HEK293 (cell line): ENCODE data around the gene MYLK2.
"Not testable (repeated sequence)": the region's sequence is repeated elsewhere in the genome, so short reads cannot be mapped to it uniquely, and the experiment has no call there.

Source experiments
- CTCF ChIA-PET: fragments of 350-600 bp; formaldehyde crosslinking; extraction: SDS; loops from one replicate; lab custom pipeline; 2021; ENCODE audit warnings: antibody characterized with exemption; lab: Yijun Ruan, JAX
- POLR2A ChIA-PET: fragments of 300-600 bp; formaldehyde crosslinking; extraction: SDS; loops from one replicate; lab custom pipeline; 2020; ENCODE audit warnings: antibody characterized with exemption, inconsistent platforms; lab: Yijun Ruan, JAX
- H3K27ac ChIP-seq: fragments of 200-500 bp; sonication (Bioruptor generic); 2 replicates; pipeline ENCODE4 v1.5.1; 2014; ENCODE audit warnings: low read depth, low read length, control low read depth, inconsistent platforms; ENCODE audit errors: extremely low read depth
- H3K36me3 ChIP-seq, 2 experiments: fragments of 200-500 bp in 1 of 2; sonication (Bioruptor generic) in 1 of 2; 1 replicate in 1 of 2; 2 replicates in 1 of 2; pipeline ENCODE4 v1.5.1; 2014 to 2017; ENCODE audit warnings: inconsistent platforms in 2 of 2, low read length in 2 of 2; ENCODE audit not compliant: control insufficient read depth in 2 of 2, insufficient read depth in 1 of 2
- H3K4me1 ChIP-seq: fragments of 200-500 bp; sonication (Bioruptor generic); 2 replicates; pipeline ENCODE4 v1.5.1; 2014; ENCODE audit warnings: mild to moderate bottlenecking, low read length, inconsistent platforms; ENCODE audit not compliant: control insufficient read depth, insufficient read depth
- H3K4me3 ChIP-seq: 2 replicates; pipeline ENCODE4 v1.5.1; 2011; ENCODE audit warnings: low read depth, mild to moderate bottlenecking, control low read depth, low read length, moderate library complexity
- H3K9me3 ChIP-seq: fragments of 200-500 bp; sonication (Bioruptor generic); 2 replicates; pipeline ENCODE4 v1.5.1; 2014; ENCODE audit warnings: low read depth, low read length, inconsistent platforms; ENCODE audit not compliant: control insufficient read depth, insufficient read depth
- AEBP2 ChIP-seq: fragments of 450-650 bp; formaldehyde crosslinking; IDR thresholded peaks from 2 replicates; pipeline ENCODE4 v1.5.1; 2016; ENCODE audit warnings: missing biosample characterization, missing genetic modification characterization, borderline replicate concordance
- ATF2 ChIP-seq: fragments of 450-650 bp; formaldehyde crosslinking; IDR thresholded peaks from 2 replicates; pipeline ENCODE4 v1.5.1; 2016; ENCODE audit warnings: missing biosample characterization, missing genetic modification characterization, low read depth
- GLIS1 ChIP-seq: fragments of 450-650 bp; formaldehyde crosslinking; IDR thresholded peaks from 2 replicates; pipeline ENCODE4 v1.5.1; 2016; ENCODE audit warnings: missing biosample characterization, missing genetic modification characterization
- GLIS2 ChIP-seq: fragments of 450-650 bp; formaldehyde crosslinking; IDR thresholded peaks from 2 replicates; pipeline ENCODE4 v1.5.1; 2016; ENCODE audit warnings: missing biosample characterization, missing genetic modification characterization
- KLF1 ChIP-seq: fragments of 450-650 bp; formaldehyde crosslinking; IDR thresholded peaks from 2 replicates; pipeline ENCODE4 v1.5.1; 2016; ENCODE audit warnings: missing biosample characterization, missing genetic modification characterization
- PATZ1 ChIP-seq: fragments of 450-650 bp; formaldehyde crosslinking; IDR thresholded peaks from 2 replicates; pipeline ENCODE4 v1.5.1; 2016; ENCODE audit warnings: missing biosample characterization, missing genetic modification characterization
- TRIM28 ChIP-seq: IDR thresholded peaks from 2 replicates; pipeline ENCODE4 v1.6.1; 2011; ENCODE audit warnings: low read length, control low read depth, borderline replicate concordance
- WT1 ChIP-seq: fragments of 450-650 bp; formaldehyde crosslinking; IDR thresholded peaks from 2 replicates; pipeline ENCODE4 v1.5.1; 2016; ENCODE audit warnings: missing biosample characterization, missing genetic modification characterization
- ZEB2 ChIP-seq: fragments of 450-650 bp; formaldehyde crosslinking; IDR thresholded peaks from 2 replicates; pipeline ENCODE4 v1.5.1; 2016; ENCODE audit warnings: missing biosample characterization, missing genetic modification characterization
- ZFHX2 ChIP-seq: fragments of 450-650 bp; formaldehyde crosslinking; conservative IDR thresholded peaks from 2 replicates; pipeline ENCODE4 v1.5.1; 2016; ENCODE audit warnings: missing biosample characterization, missing genetic modification characterization
- ZIC2 ChIP-seq: fragments of 450-650 bp; formaldehyde crosslinking; IDR thresholded peaks from 2 replicates; pipeline ENCODE4 v1.5.1; 2016; ENCODE audit warnings: missing biosample characterization, missing genetic modification characterization
- ZNF140 ChIP-seq: fragments of 450-650 bp; formaldehyde crosslinking; IDR thresholded peaks from 2 replicates; pipeline ENCODE4 v1.5.1; 2016; ENCODE audit warnings: missing biosample characterization, missing genetic modification characterization
- ZNF157 ChIP-seq: fragments of 450-650 bp; formaldehyde crosslinking; IDR thresholded peaks from 2 replicates; pipeline ENCODE4 v1.5.1; 2016; ENCODE audit warnings: missing biosample characterization, missing genetic modification characterization
- ZNF223 ChIP-seq: fragments of 450-650 bp; formaldehyde crosslinking; IDR thresholded peaks from 2 replicates; pipeline ENCODE4 v1.5.1; 2016; ENCODE audit warnings: missing biosample characterization, missing genetic modification characterization
- ZNF23 ChIP-seq: fragments of 450-650 bp; formaldehyde crosslinking; IDR thresholded peaks from 2 replicates; pipeline ENCODE4 v1.5.1; 2016; ENCODE audit warnings: missing biosample characterization, missing genetic modification characterization, borderline replicate concordance
- ZNF292 ChIP-seq: fragments of 450-650 bp; formaldehyde crosslinking; IDR thresholded peaks from 2 replicates; pipeline ENCODE4 v1.5.1; 2016; ENCODE audit warnings: low read depth, missing biosample characterization, missing genetic modification characterization, borderline replicate concordance
- ZNF341 ChIP-seq: fragments of 450-650 bp; formaldehyde crosslinking; IDR thresholded peaks from 2 replicates; pipeline ENCODE4; 2016; ENCODE audit warnings: low read depth, missing biosample characterization, missing genetic modification characterization
- ZNF366 ChIP-seq: fragments of 450-650 bp; formaldehyde crosslinking; conservative IDR thresholded peaks from 2 replicates; pipeline ENCODE4 v1.5.1; 2016; ENCODE audit warnings: missing biosample characterization, missing genetic modification characterization
- ZNF626 ChIP-seq: fragments of 450-650 bp; sonication (Bioruptor Pico); formaldehyde crosslinking; IDR thresholded peaks from 2 replicates; pipeline ENCODE4 v1.5.1; 2018; ENCODE audit warnings: missing biosample characterization, missing genetic modification characterization, inconsistent platforms
- ZSCAN18 ChIP-seq: fragments of 450-650 bp; formaldehyde crosslinking; IDR thresholded peaks from 2 replicates; pipeline ENCODE4 v1.5.1; 2016; ENCODE audit warnings: missing biosample characterization, missing genetic modification characterization

Gene MYLK2

GRCh38 chr20:31811796-31812728, 7.1 kb upstream of the MYLK2 start (continued):
- TF ChIP-seq AEBP2 (tag by site-specific recombination) (no peak), WT1 (peak; percentile 72), ZNF292 (no peak), ZNF23 (tag by site-specific recombination) (no peak), ATF2 (tag by site-specific recombination) (peak; percentile 90), ZNF223 (tag by site-specific recombination) (no peak)

- H3K4me3 ChIP-seq = no peak overlapping the region
- H3K27ac ChIP-seq = no peak overlapping the region
- TF ChIP-seq TRIM28 = no peak
- TF ChIP-seq ZEB2 (tag by site-specific recombination) = no peak
- TF ChIP-seq ZNF626 = no peak
- TF ChIP-seq ZNF140 (tag by site-specific recombination) = no peak
- TF ChIP-seq ZNF366 = no peak
- H3K36me3 ChIP-seq = peaks cover 0 to 10% of the 10 kb centered on the region in 2 experiments; a peak in 1 of 3 replicates
- ChIA-PET POLR2A (interaction anchor here (0.6 kb wide), 1 partner anchor 483 kb away, joined by 5 read pairs; no protein-coding TSS in a partner anchor), CTCF (interaction anchor here (0.6 to 3.7 kb wide), 3 partner anchors 9 to 279 kb away, joined by 3 to 15 read pairs (median 4); no protein-coding TSS in a partner anchor)
- no peaks in the 10 kb centered on the region for H3K4me1 ChIP-seq
- no peaks in the 10 kb centered on the region for H3K9me3 ChIP-seq
These were observed 5.5 kb upstream of the MYLK2 start for GRCh38 chr20:31813611-31814010.

- peaks cover 0 to 10% of the 10 kb centered on the region in 2 experiments; a peak in 1 of 3 replicates for H3K36me3 ChIP-seq
- ChIA-PET CTCF (interaction anchor here (0.6 to 3.7 kb wide), 4 partner anchors 9 to 278 kb away, joined by 3 to 15 read pairs (median 4); no protein-coding TSS in a partner anchor), POLR2A (interaction anchor here (0.6 kb wide), 1 partner anchor 482 kb away, joined by 5 read pairs; no protein-coding TSS in a partner anchor)
- H3K9me3 ChIP-seq, H3K4me1 ChIP-seq, H3K4me3 ChIP-seq, H3K27ac ChIP-seq: not testable (repeated sequence)
These were observed 5.0 kb upstream of the MYLK2 start for GRCh38 chr20:31814142-31814541.

- Histone ChIP-seq H3K9me3 (no peaks in the 10 kb centered on the region), H3K27ac (no peak overlapping the region), H3K4me1 (no peaks in the 10 kb centered on the region), H3K36me3 (peaks cover 0 to 10% of the 10 kb centered on the region in 2 experiments; a peak in 1 of 3 replicates), H3K4me3 (no peak overlapping the region)
- POLR2A ChIA-PET = no interaction called here
- CTCF ChIA-PET = interaction anchor here (0.6 to 3.7 kb wide), 4 partner anchors 7 to 277 kb away, joined by 3 to 15 read pairs (median 4); no protein-coding TSS in a partner anchor
- TF ChIP-seq ZIC2 (tag by site-specific recombination) (peak; percentile 100), KLF1 (tag by site-specific recombination) (peak; percentile 98), GLIS2 (tag by site-specific recombination) (0 out of 2 replicates have a peak, but pooled peaks have one; percentile 14), ZFHX2 (tag by site-specific recombination) (peak; percentile 25), PATZ1 (tag by site-specific recombination) (0 out of 2 replicates have a peak, but pooled peaks have one; percentile 10), ZNF341 (tag by site-specific recombination) (no peak), ZSCAN18 (tag by site-specific recombination) (no peak), ZNF157 (no peak), GLIS1 (tag by site-specific recombination) (peak; percentile 100)
These were observed 3.6 kb upstream of the MYLK2 start for GRCh38 chr20:31815408-31816188.
